Thoracic aorta (tissue), 2 donors: ENCODE results near the gene ATXN1. TPM values are rescaled to one million over a fixed set of nuclear protein-coding genes. Genes with fewer than 3 reads are reported as not detected.

Experiments used
- ATAC-seq: fragments of 150-250 bp; one replicate; pipeline ENCODE4 v1.8.0; 2017; ENCODE audit warnings: low read depth; ENCODE audit not compliant: insufficient number of reproducible peaks, low FRiP score
- DNase-seq: peaks from one replicate; pipeline ENCODE4 v3.0.0-alpha.2; 2020; ENCODE audit warnings: low spot score
- H3K27ac ChIP-seq, 2 donors: fragments of 200-600 bp; sonication (generic); 1 replicate in 1 of 2; 2 replicates in 1 of 2; pipeline ENCODE4 v1.5.1; 2016; ENCODE audit warnings: mild to moderate bottlenecking in 2 of 2, moderate library complexity in 2 of 2
- H3K27me3 ChIP-seq: fragments of 200-600 bp; sonication (generic); replicated peaks from 2 replicates; pipeline ENCODE4 v1.6.0; 2016; ENCODE audit warnings: mild to moderate bottlenecking; ENCODE audit not compliant: insufficient read depth
- H3K36me3 ChIP-seq: fragments of 200-600 bp; sonication (generic); one replicate; pipeline ENCODE4 v1.5.1; 2016
- H3K4me1 ChIP-seq, 2 donors: fragments of 200-600 bp; sonication (generic); 1 replicate in 1 of 2; 2 replicates in 1 of 2; pipeline versions ENCODE4 v1.5.1 to v1.6.0; 2016; ENCODE audit warnings: low read depth in 2 of 2, mild to moderate bottlenecking in 1 of 2; ENCODE audit not compliant: control insufficient read depth in 1 of 2
- H3K4me3 ChIP-seq: fragments of 200-600 bp; sonication (generic); 2 replicates; pipeline ENCODE4 v1.5.1; 2016; ENCODE audit warnings: mild to moderate bottlenecking
- H3K9me3 ChIP-seq: fragments of 200-600 bp; sonication (generic); 2 replicates; pipeline ENCODE4 v1.5.1; 2016
- total RNA-seq, 2 donors: library from RNA; depleted of rRNA; stranded (reverse); fragments of >200 nt; gene quantifications; one replicate each; pipeline versions ENCODE4 v1.1.0 to v1.2.3, GENCODE V29; 2016
- TF ChIP-seq, protein P1 (sequence below): fragments of 200-600 bp; sonication (generic); IDR thresholded peaks from one replicate; pipeline ENCODE4 v1.5.1; 2019; ENCODE audit warnings: antibody characterized with exemption

Gene ATXN1
- total RNA-seq, 2 donors from 2014 or later = 59.8 to 62.4 TPM

DNA sequence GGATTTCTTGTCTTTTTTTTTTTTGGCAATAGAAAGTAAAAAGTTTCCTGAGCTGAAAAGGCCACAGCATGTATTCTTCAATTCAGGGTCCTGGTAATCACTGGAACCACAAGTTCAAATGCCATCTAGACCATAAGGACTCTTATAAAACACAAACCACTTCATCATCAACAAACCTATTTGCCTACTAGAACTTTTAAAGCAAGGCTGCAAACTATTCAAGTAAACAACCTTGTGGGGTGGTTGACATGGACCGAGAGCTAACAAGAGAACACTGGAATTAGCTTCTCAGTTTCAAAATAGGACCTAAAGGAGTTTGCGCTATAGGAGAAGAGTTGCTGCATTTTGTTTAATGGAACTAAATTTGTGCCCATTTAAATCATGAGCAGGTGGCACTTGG lies 215.9 kb downstream of the ATXN1 start:
- DNase-seq (no peak), ATAC-seq (no peak)
- Histone ChIP-seq H3K27me3 (no peaks in the 10 kb centered on the region), H3K27ac (no peak overlapping the region), H3K9me3 (no peaks in the 10 kb centered on the region), H3K4me1 (peaks cover 19 to 64% of the 10 kb centered on the region in 2 donors), H3K36me3 (no peaks in the 10 kb centered on the region), H3K4me3 (no peak overlapping the region)
- TF ChIP-seq, protein P1, sequence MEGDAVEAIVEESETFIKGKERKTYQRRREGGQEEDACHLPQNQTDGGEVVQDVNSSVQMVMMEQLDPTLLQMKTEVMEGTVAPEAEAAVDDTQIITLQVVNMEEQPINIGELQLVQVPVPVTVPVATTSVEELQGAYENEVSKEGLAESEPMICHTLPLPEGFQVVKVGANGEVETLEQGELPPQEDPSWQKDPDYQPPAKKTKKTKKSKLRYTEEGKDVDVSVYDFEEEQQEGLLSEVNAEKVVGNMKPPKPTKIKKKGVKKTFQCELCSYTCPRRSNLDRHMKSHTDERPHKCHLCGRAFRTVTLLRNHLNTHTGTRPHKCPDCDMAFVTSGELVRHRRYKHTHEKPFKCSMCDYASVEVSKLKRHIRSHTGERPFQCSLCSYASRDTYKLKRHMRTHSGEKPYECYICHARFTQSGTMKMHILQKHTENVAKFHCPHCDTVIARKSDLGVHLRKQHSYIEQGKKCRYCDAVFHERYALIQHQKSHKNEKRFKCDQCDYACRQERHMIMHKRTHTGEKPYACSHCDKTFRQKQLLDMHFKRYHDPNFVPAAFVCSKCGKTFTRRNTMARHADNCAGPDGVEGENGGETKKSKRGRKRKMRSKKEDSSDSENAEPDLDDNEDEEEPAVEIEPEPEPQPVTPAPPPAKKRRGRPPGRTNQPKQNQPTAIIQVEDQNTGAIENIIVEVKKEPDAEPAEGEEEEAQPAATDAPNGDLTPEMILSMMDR = no peak

DNA sequence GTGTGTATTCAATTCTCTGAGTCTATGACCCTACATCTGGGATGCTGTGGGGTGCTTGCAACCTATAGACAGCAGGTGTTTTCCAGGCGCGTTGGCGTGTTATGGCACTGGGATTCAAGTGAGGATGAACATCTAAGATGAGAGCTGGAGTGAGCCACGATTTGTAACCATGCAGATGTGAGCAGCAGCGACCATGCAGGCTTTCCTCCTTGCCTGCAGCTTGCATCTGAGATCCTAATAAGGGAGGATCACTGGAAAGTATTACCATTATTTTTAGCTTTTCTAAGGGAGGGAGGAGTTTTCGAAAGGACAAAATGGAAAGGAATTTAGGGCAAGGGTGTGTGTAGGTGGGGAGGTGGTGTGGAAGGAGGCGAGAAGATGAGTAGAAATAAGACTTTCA lies 216.7 kb downstream of the ATXN1 start:
- H3K4me1 ChIP-seq = peaks cover 19 to 64% of the 10 kb centered on the region in 2 donors
- H3K4me3 ChIP-seq = peak overlapping the region; percentile 1
- TF ChIP-seq, protein P1 = no peak
- peak overlapping the region; percentile 18 to 40 for H3K27ac ChIP-seq
- no peaks in the 10 kb centered on the region for H3K9me3 ChIP-seq
- no peaks in the 10 kb centered on the region for H3K27me3 ChIP-seq
- ATAC-seq (peak; percentile 6), DNase-seq (no peak)
- H3K36me3 ChIP-seq = no peaks in the 10 kb centered on the region

DNA sequence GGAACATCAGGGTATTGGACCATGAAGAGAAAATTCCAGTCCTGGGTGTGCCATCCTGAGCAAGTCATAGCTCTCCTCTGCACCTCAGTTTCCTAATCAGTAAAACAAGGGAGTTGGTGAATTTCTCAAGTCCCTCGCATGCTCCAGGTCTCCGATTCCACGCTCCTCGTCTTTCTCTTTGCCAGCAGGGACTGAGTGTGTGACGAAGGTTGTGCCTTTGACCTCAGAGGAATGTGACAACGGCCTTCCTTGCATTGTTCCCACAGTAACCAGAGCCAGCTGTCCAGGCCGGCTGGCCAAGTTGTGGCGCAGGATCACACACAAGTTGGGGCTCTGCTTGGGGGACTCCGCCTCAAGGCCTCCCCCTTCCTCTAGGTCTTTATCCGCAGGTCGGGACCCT lies 217.3 kb downstream of the ATXN1 start:
- Histone ChIP-seq H3K27ac (peak overlapping the region; percentile 7 to 40), H3K4me3 (peak overlapping the region; percentile 1), H3K36me3 (no peaks in the 10 kb centered on the region), H3K9me3 (no peaks in the 10 kb centered on the region), H3K27me3 (no peaks in the 10 kb centered on the region), H3K4me1 (peaks cover 19 to 64% of the 10 kb centered on the region in 2 donors)
- TF ChIP-seq, protein P1 = no peak
- ATAC-seq (no peak), DNase-seq (no peak)

DNA sequence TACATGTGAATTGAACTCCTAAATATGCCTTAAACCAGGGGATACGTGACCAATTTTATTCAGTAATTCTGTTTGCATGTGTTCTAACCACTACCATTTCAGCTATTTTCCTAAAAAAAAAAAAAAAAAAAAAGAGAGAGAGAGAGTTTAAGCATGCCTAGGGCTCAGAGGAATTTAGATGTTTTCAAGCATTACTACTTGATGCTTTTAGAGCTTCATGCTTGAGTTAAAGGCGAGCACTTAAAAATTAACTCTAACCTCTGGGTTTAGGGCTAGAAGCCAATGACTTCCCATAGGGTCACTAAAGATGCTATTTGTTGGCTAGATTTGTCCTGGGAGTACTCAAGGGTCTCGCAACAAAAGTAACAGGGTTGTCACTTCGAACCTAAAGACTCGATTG lies 217.7 kb downstream of the ATXN1 start:
- Histone ChIP-seq H3K36me3 (no peaks in the 10 kb centered on the region), H3K27ac (peak overlapping the region in 1 of 2 donors; percentile 7), H3K27me3 (no peaks in the 10 kb centered on the region), H3K4me3 (no peak overlapping the region), H3K4me1 (peaks cover 19 to 64% of the 10 kb centered on the region in 2 donors), H3K9me3 (no peaks in the 10 kb centered on the region)
- no peak for ATAC-seq
- DNase-seq = no peak
- TF ChIP-seq, protein P1 = no peak

DNA sequence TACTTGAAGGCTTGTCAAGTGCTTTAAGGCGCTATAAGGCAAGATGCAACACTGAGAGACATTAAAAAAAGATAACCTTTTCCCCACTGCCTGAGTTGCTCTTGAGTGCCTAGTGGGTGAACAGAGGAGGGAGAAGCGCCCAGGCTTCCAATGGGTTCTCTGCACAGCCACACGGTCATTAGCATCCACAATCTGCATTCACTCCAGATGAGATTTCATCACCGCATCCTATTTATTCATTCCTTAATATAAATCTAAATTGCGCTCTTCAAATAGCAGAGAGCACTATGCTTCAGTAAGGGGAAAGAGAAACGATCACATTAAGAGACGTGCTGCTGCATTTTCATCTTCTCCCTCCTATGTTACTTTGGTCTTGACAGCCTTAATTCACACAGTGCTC lies 219.2 kb downstream of the ATXN1 start:
- ATAC-seq (no peak), DNase-seq (no peak)
- Histone ChIP-seq H3K4me1 (peaks cover 18 to 56% of the 10 kb centered on the region in 2 donors), H3K9me3 (no peaks in the 10 kb centered on the region), H3K27ac (peak overlapping the region; percentile 32 to 43), H3K27me3 (no peaks in the 10 kb centered on the region), H3K4me3 (no peak overlapping the region), H3K36me3 (no peaks in the 10 kb centered on the region)
- TF ChIP-seq, protein P1 = no peak
